SJCRH30 (cell line): Measurements from ENCODE around the gene CSAD. TPM values are rescaled to one million over a fixed set of nuclear protein-coding genes. Genes with fewer than 3 reads are reported as not detected.

Experiments
- DNase-seq, 2 experiments: peaks; one replicate each; pipeline ENCODE4 v3.0.0-alpha.2; 2015 to 2020
- H3K27ac ChIP-seq: fragments of 250-450 bp; sonication (Bioruptor Pico); 2 replicates; pipeline ENCODE4 v1.5.1; 2020; ENCODE audit warnings: mild to moderate bottlenecking, moderate library complexity
- H3K27me3 ChIP-seq: fragments of 250-450 bp; sonication (Bioruptor Pico); 2 replicates; pipeline ENCODE4 v1.5.1; 2020; ENCODE audit warnings: mild to moderate bottlenecking, moderate library complexity
- H3K36me3 ChIP-seq: fragments of 250-450 bp; sonication (Bioruptor Pico); 2 replicates; pipeline ENCODE4 v1.5.1; 2020; ENCODE audit warnings: mild to moderate bottlenecking, moderate library complexity
- H3K4me1 ChIP-seq: fragments of 250-450 bp; sonication (Bioruptor Pico); 2 replicates; pipeline ENCODE4 v1.5.1; 2020; ENCODE audit warnings: mild to moderate bottlenecking, moderate library complexity
- H3K4me3 ChIP-seq: fragments of 250-450 bp; sonication (Bioruptor Pico); 2 replicates; pipeline ENCODE4 v1.5.1; 2020; ENCODE audit warnings: mild to moderate bottlenecking, moderate library complexity
- H3K9me3 ChIP-seq: fragments of 250-450 bp; sonication (Bioruptor Pico); replicated peaks from 2 replicates; pipeline ENCODE4 v1.5.1; 2020; ENCODE audit warnings: mild to moderate bottlenecking, moderate library complexity
- total RNA-seq: library from RNA; depleted of rRNA; stranded (reverse); fragments of >200 nt; shearing (Covaris generic); gene quantifications from 2 replicates; pipeline ENCODE4 v1.2.3, GENCODE V29; 2014

The CSAD gene
- total RNA-seq, 1 experiment from 2014 or later: 3.3 TPM

GRCh38 chr12:53197011-53197640, 16.4 kb upstream of the CSAD start:
- no peaks in the 10 kb centered on the region for H3K4me1 ChIP-seq
- H3K27me3 ChIP-seq: no peaks in the 10 kb centered on the region
- no peaks in the 10 kb centered on the region for H3K9me3 ChIP-seq
- DNase-seq: no peak
- H3K27ac ChIP-seq: no peak overlapping the region
- H3K4me3 ChIP-seq: no peak overlapping the region
- H3K36me3 ChIP-seq: no peaks in the 10 kb centered on the region

GRCh38 chr12:53196486-53196885, 15.8 kb upstream of the CSAD start:
- Histone ChIP-seq H3K27ac (no peak overlapping the region), H3K4me1 (no peaks in the 10 kb centered on the region), H3K4me3 (no peak overlapping the region), H3K9me3 (no peaks in the 10 kb centered on the region), H3K27me3 (no peaks in the 10 kb centered on the region), H3K36me3 (no peaks in the 10 kb centered on the region)
- no peak for DNase-seq

GRCh38 chr12:53195516-53196420, 15.0 kb upstream of the CSAD start:
- Histone ChIP-seq H3K27me3 (no peaks in the 10 kb centered on the region), H3K4me3 (no peak overlapping the region), H3K4me1 (no peaks in the 10 kb centered on the region), H3K27ac (no peak overlapping the region), H3K36me3 (no peaks in the 10 kb centered on the region), H3K9me3 (no peaks in the 10 kb centered on the region)
- no peak for DNase-seq

- Histone ChIP-seq H3K27ac (no peak overlapping the region), H3K4me3 (no peak overlapping the region), H3K9me3 (no peaks in the 10 kb centered on the region), H3K36me3 (no peaks in the 10 kb centered on the region), H3K4me1 (no peaks in the 10 kb centered on the region), H3K27me3 (no peaks in the 10 kb centered on the region)
- DNase-seq: no peak
Observed at GRCh38 chr12:53194973-53195372, 14.2 kb upstream of the CSAD start.

GRCh38 chr12:53193985-53194716, 13.4 kb upstream of the CSAD start:
- Histone ChIP-seq H3K27ac (no peak overlapping the region), H3K4me1 (no peaks in the 10 kb centered on the region), H3K27me3 (no peaks in the 10 kb centered on the region), H3K4me3 (no peak overlapping the region), H3K36me3 (no peaks in the 10 kb centered on the region), H3K9me3 (no peaks in the 10 kb centered on the region)
- no peak for DNase-seq

- Histone ChIP-seq H3K27ac (no peak overlapping the region), H3K4me3 (no peak overlapping the region), H3K9me3 (no peaks in the 10 kb centered on the region), H3K36me3 (no peaks in the 10 kb centered on the region; the same call in 1 of the 2 replicates), H3K4me1 (no peaks in the 10 kb centered on the region), H3K27me3 (no peaks in the 10 kb centered on the region)
- no peak for DNase-seq
Observed at GRCh38 chr12:53193040-53193439, 12.3 kb upstream of the CSAD start.

- no peaks in the 10 kb centered on the region for H3K4me1 ChIP-seq
- no peak overlapping the region for H3K4me3 ChIP-seq
- H3K27ac ChIP-seq: no peak overlapping the region
- H3K27me3 ChIP-seq: no peaks in the 10 kb centered on the region
- no peak for DNase-seq
- H3K9me3 ChIP-seq: no peaks in the 10 kb centered on the region
- peaks cover 3% of the 10 kb centered on the region; the same call in 1 of the 2 replicates for H3K36me3 ChIP-seq
Observed at GRCh38 chr12:53192531-53193021, 11.9 kb upstream of the CSAD start.

- H3K4me1 ChIP-seq: no peaks in the 10 kb centered on the region
- no peaks in the 10 kb centered on the region for H3K9me3 ChIP-seq
- H3K4me3 ChIP-seq: no peak overlapping the region
- no peak overlapping the region for H3K27ac ChIP-seq
- DNase-seq: no peak
- H3K27me3 ChIP-seq: no peaks in the 10 kb centered on the region
- H3K36me3 ChIP-seq: peaks cover 3% of the 10 kb centered on the region; the same call in 1 of the 2 replicates
Observed at GRCh38 chr12:53191885-53192530, 11.3 kb upstream of the CSAD start.

- Histone ChIP-seq H3K36me3 (peaks cover 7% of the 10 kb centered on the region), H3K4me1 (no peaks in the 10 kb centered on the region), H3K4me3 (no peak overlapping the region), H3K27me3 (no peaks in the 10 kb centered on the region), H3K27ac (no peak overlapping the region), H3K9me3 (no peaks in the 10 kb centered on the region)
- no peak for DNase-seq
Observed at GRCh38 chr12:53191096-53191884, 10.6 kb upstream of the CSAD start.

GRCh38 chr12:53190108-53190729, 9.5 kb upstream of the CSAD start:
- peaks cover 18% of the 10 kb centered on the region for H3K36me3 ChIP-seq
- no peaks in the 10 kb centered on the region for H3K4me1 ChIP-seq
- no peaks in the 10 kb centered on the region for H3K27me3 ChIP-seq
- no peak overlapping the region for H3K27ac ChIP-seq
- no peaks in the 10 kb centered on the region for H3K9me3 ChIP-seq
- H3K4me3 ChIP-seq: no peak overlapping the region
- DNase-seq: no peak

- H3K27ac ChIP-seq: no peak overlapping the region
- H3K4me3 ChIP-seq: no peak overlapping the region
- DNase-seq: no peak
- H3K9me3 ChIP-seq: no peaks in the 10 kb centered on the region
- no peaks in the 10 kb centered on the region for H3K27me3 ChIP-seq
- H3K4me1 ChIP-seq: no peaks in the 10 kb centered on the region
- peaks cover 29% of the 10 kb centered on the region for H3K36me3 ChIP-seq
Observed at GRCh38 chr12:53187145-53187899, 6.6 kb upstream of the CSAD start.

GRCh38 chr12:53186745-53187144, 6.0 kb upstream of the CSAD start:
- no peaks in the 10 kb centered on the region for H3K27me3 ChIP-seq
- no peak for DNase-seq
- no peaks in the 10 kb centered on the region for H3K9me3 ChIP-seq
- H3K36me3 ChIP-seq: peaks cover 34% of the 10 kb centered on the region
- H3K27ac ChIP-seq: no peak overlapping the region
- H3K4me3 ChIP-seq: no peak overlapping the region
- H3K4me1 ChIP-seq: no peaks in the 10 kb centered on the region

- DNase-seq: no peak
- Histone ChIP-seq H3K4me3 (no peak overlapping the region), H3K4me1 (no peaks in the 10 kb centered on the region), H3K27me3 (no peaks in the 10 kb centered on the region), H3K9me3 (no peaks in the 10 kb centered on the region), H3K36me3 (peaks cover 34% of the 10 kb centered on the region), H3K27ac (no peak overlapping the region)
Observed at GRCh38 chr12:53185582-53186153, 4.9 kb upstream of the CSAD start.
